Stimulated activated naive CD8-positive, alpha-beta T cell treated with anti-CD3 and anti-CD28 coated beads, Interleukin-15, amount 100 ng/mL, for 72 hours (primary cell): ENCODE data around the gene DISC1.
A peak's percentile ranks its signal among the peaks of the same experiment; 100 is the strongest.

Experiments used
- ATAC-seq: fragments of 150-1000 bp; cut with Tn5 transposase; 2 replicates; pipeline ENCODE4 v1.10.0; 2021; ENCODE audit warnings: mild to moderate bottlenecking, moderate library complexity
- DNase-seq, 2 donors: peaks; one replicate each; pipeline ENCODE4 v3.0.0; 2021 to 2022
- H3K27ac Mint-ChIP-seq, 2 donors: one replicate each; pipeline ENCODE4 v1.8.0; 2022; ENCODE audit warnings: mild to moderate bottlenecking in 2 of 2, mixed read lengths in 2 of 2, moderate library complexity in 2 of 2
- H3K27me3 Mint-ChIP-seq: one replicate; pipeline ENCODE4 v1.8.0; 2022; ENCODE audit warnings: mixed read lengths
- H3K4me1 Mint-ChIP-seq: one replicate; pipeline ENCODE4 v1.8.0; 2022; ENCODE audit warnings: mild to moderate bottlenecking, mixed read lengths
- H3K4me3 Mint-ChIP-seq, 2 donors: one replicate each; pipeline ENCODE4 v1.8.0; 2022; ENCODE audit warnings: mild to moderate bottlenecking in 2 of 2, mixed read lengths in 2 of 2, moderate library complexity in 1 of 2
- H3K9me3 Mint-ChIP-seq, 2 donors: one replicate each; pipeline ENCODE4 v1.8.0; 2022; ENCODE audit warnings: mixed read lengths in 2 of 2

Gene DISC1

GRCh38 chr1:231601824-231602672, 24.5 kb upstream of the DISC1 start:
- no peaks in the 10 kb centered on the region for H3K27me3 Mint-ChIP-seq
- H3K4me3 Mint-ChIP-seq: no peak overlapping the region
- H3K9me3 Mint-ChIP-seq: no peaks in the 10 kb centered on the region
- H3K4me1 Mint-ChIP-seq: peaks cover 8% of the 10 kb centered on the region
- ATAC-seq: no peak
- no peak overlapping the region for H3K27ac Mint-ChIP-seq
- DNase-seq: no peak

- Mint-ChIP-seq H3K4me3 (no peak overlapping the region), H3K9me3 (no peaks in the 10 kb centered on the region), H3K27ac (no peak overlapping the region), H3K4me1 (peaks cover 8% of the 10 kb centered on the region), H3K27me3 (no peaks in the 10 kb centered on the region)
- no peak for DNase-seq
- no peak for ATAC-seq
Observed at GRCh38 chr1:231602673-231602984, 24.0 kb upstream of the DISC1 start.

- Mint-ChIP-seq H3K4me1 (peaks cover 8% of the 10 kb centered on the region), H3K27ac (peak overlapping the region; percentile 95 to 97), H3K27me3 (no peaks in the 10 kb centered on the region), H3K9me3 (peaks cover 0 to 4% of the 10 kb centered on the region in 2 donors), H3K4me3 (peak overlapping the region; percentile 88 to 98)
- ATAC-seq: peak; percentile 70
- DNase-seq: peak; percentile 24 to 50
Observed at GRCh38 chr1:231603598-231604275, 22.9 kb upstream of the DISC1 start.

GRCh38 chr1:231604276-231604621, 22.3 kb upstream of the DISC1 start:
- H3K4me1 Mint-ChIP-seq: peaks cover 8% of the 10 kb centered on the region
- ATAC-seq (no peak), DNase-seq (no peak)
- peak overlapping the region; percentile 95 to 97 for H3K27ac Mint-ChIP-seq
- peaks cover 0 to 4% of the 10 kb centered on the region in 2 donors for H3K9me3 Mint-ChIP-seq
- no peaks in the 10 kb centered on the region for H3K27me3 Mint-ChIP-seq
- peak overlapping the region in 1 of 2 donors; percentile 98 for H3K4me3 Mint-ChIP-seq

GRCh38 chr1:231605149-231606100, 21.2 kb upstream of the DISC1 start:
- Mint-ChIP-seq H3K27me3 (no peaks in the 10 kb centered on the region), H3K27ac (peak overlapping the region in 1 of 2 donors; percentile 34), H3K4me3 (no peak overlapping the region), H3K9me3 (peaks cover 0 to 4% of the 10 kb centered on the region in 2 donors), H3K4me1 (peaks cover 14% of the 10 kb centered on the region)
- ATAC-seq (no peak), DNase-seq (no peak)

GRCh38 chr1:231606712-231607111, 19.9 kb upstream of the DISC1 start:
- DNase-seq: no peak
- Mint-ChIP-seq H3K4me3 (no peak overlapping the region), H3K4me1 (peaks cover 26% of the 10 kb centered on the region), H3K27me3 (no peaks in the 10 kb centered on the region), H3K9me3 (peaks cover 0 to 4% of the 10 kb centered on the region in 2 donors), H3K27ac (no peak overlapping the region)
- ATAC-seq: no peak

- H3K9me3 Mint-ChIP-seq: peaks cover 14 to 28% of the 10 kb centered on the region in 2 donors
- DNase-seq (no peak), ATAC-seq (no peak)
- no peaks in the 10 kb centered on the region for H3K27me3 Mint-ChIP-seq
- no peak overlapping the region for H3K27ac Mint-ChIP-seq
- peaks cover 55% of the 10 kb centered on the region for H3K4me1 Mint-ChIP-seq
- H3K4me3 Mint-ChIP-seq: no peak overlapping the region
Observed at GRCh38 chr1:231610388-231610787, 16.2 kb upstream of the DISC1 start.

- ATAC-seq: no peak
- H3K9me3 Mint-ChIP-seq: peaks cover 16 to 32% of the 10 kb centered on the region in 2 donors
- H3K4me3 Mint-ChIP-seq: no peak overlapping the region
- peaks cover 56% of the 10 kb centered on the region for H3K4me1 Mint-ChIP-seq
- no peaks in the 10 kb centered on the region for H3K27me3 Mint-ChIP-seq
- no peak for DNase-seq
- no peak overlapping the region for H3K27ac Mint-ChIP-seq
Observed at GRCh38 chr1:231611111-231611510, 15.5 kb upstream of the DISC1 start.

- no peaks in the 10 kb centered on the region for H3K27me3 Mint-ChIP-seq
- ATAC-seq (no peak), DNase-seq (no peak)
- H3K9me3 Mint-ChIP-seq: peaks cover 20 to 36% of the 10 kb centered on the region in 2 donors
- peaks cover 56% of the 10 kb centered on the region for H3K4me1 Mint-ChIP-seq
- peak overlapping the region in 1 of 2 donors; percentile 73 for H3K27ac Mint-ChIP-seq
- no peak overlapping the region for H3K4me3 Mint-ChIP-seq
Observed at GRCh38 chr1:231611851-231612250, 14.7 kb upstream of the DISC1 start.

- Mint-ChIP-seq H3K4me1 (peaks cover 56% of the 10 kb centered on the region), H3K4me3 (peak overlapping the region; percentile 69 to 76), H3K27ac (peak overlapping the region; percentile 45 to 95), H3K27me3 (no peaks in the 10 kb centered on the region), H3K9me3 (peaks cover 20 to 36% of the 10 kb centered on the region in 2 donors)
- ATAC-seq (peak; percentile 93), DNase-seq (peak; percentile 32 to 48)
Observed at GRCh38 chr1:231612393-231613089, 14.0 kb upstream of the DISC1 start.

- H3K27ac Mint-ChIP-seq: peak overlapping the region in 1 of 2 donors; percentile 40
- H3K9me3 Mint-ChIP-seq: peaks cover 20 to 32% of the 10 kb centered on the region in 2 donors
- no peak for DNase-seq
- H3K4me3 Mint-ChIP-seq: peak overlapping the region; percentile 37 to 76
- no peak for ATAC-seq
- H3K27me3 Mint-ChIP-seq: no peaks in the 10 kb centered on the region
- H3K4me1 Mint-ChIP-seq: peaks cover 56% of the 10 kb centered on the region
Observed at GRCh38 chr1:231613419-231614349, 12.9 kb upstream of the DISC1 start.

GRCh38 chr1:231616667-231617066, 9.9 kb upstream of the DISC1 start:
- Mint-ChIP-seq H3K9me3 (peaks cover 20 to 31% of the 10 kb centered on the region in 2 donors), H3K27me3 (peaks cover 8% of the 10 kb centered on the region), H3K4me3 (no peak overlapping the region), H3K27ac (no peak overlapping the region), H3K4me1 (peaks cover 38% of the 10 kb centered on the region)
- DNase-seq (no peak), ATAC-seq (no peak)

GRCh38 chr1:231618609-231619256, 7.9 kb upstream of the DISC1 start:
- no peak overlapping the region for H3K4me3 Mint-ChIP-seq
- peaks cover 17% of the 10 kb centered on the region for H3K4me1 Mint-ChIP-seq
- peaks cover 15 to 20% of the 10 kb centered on the region in 2 donors for H3K9me3 Mint-ChIP-seq
- H3K27me3 Mint-ChIP-seq: peaks cover 8% of the 10 kb centered on the region
- H3K27ac Mint-ChIP-seq: no peak overlapping the region
- ATAC-seq: no peak
- DNase-seq: no peak

- no peak for DNase-seq
- Mint-ChIP-seq H3K4me3 (no peak overlapping the region), H3K27me3 (peaks cover 8% of the 10 kb centered on the region), H3K27ac (no peak overlapping the region), H3K9me3 (peaks cover 10 to 15% of the 10 kb centered on the region in 2 donors), H3K4me1 (peaks cover 12% of the 10 kb centered on the region)
- ATAC-seq: no peak
Observed at GRCh38 chr1:231619257-231619634, 7.3 kb upstream of the DISC1 start.
